ENCODE results near the gene KLRC1. TPM values are rescaled to one million over a fixed set of nuclear protein-coding genes. Genes with fewer than 3 reads are reported as not detected.
"Not testable (repeated sequence)": the region's sequence is repeated elsewhere in the genome, so short reads cannot be mapped to it uniquely, and the experiment has no call there.

KLRC1 gene
- total RNA-seq, 1 donor from 2014 or later, result not detected

DNA sequence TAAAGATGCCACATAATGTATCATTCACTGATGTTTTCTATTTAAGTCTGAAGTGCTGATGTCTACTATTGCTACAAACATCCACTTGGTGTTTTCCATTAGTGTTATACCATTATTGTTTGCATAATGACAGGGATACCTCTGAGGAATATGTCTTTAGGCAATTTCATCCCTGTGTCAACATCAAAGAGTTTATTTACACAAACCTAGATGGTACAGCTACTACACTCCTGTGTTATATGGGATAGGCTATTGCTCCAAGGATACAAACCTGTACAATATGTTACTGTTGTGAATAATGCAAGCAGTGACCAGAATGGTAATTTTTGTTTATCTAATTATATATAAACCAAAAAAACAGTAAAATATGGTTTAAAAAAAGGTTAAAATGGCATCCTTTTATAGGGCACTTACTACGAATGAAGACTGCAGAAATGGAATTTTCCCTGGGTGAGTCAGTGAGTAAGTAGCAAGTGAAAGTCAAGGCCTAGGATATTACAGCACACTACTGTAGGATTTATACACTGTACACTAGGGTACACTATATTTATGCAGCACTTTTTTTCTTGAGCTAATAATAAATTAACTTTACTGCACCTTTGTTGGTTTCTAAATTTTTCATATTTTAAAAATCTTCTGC lies 28.8 kb downstream of the KLRC1 start:
- DNase-seq (ENCODE audit: low spot score in 2 of 2); FAIRE-seq: not testable (repeated sequence)

DNA sequence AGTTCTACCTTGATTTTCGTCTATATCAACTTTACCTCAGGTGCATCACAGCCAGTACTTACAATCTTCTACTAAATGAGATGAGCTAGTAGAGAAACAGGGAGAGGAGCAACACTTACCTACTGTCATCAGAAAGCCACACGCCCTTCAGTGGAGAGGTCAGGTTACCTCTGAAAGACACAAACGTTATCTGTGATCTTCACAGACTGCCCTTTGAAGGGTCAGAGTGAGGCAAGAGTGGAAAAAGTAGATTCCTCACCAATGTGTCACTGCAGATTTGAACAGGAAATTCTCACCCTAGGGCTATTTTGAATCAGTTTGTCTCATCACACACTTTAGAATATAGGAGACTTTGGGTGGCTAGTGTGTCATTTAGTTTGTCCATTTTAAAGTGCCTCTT lies 31.0 kb downstream of the KLRC1 start:
- FAIRE-seq, result not testable (repeated sequence)

DNA sequence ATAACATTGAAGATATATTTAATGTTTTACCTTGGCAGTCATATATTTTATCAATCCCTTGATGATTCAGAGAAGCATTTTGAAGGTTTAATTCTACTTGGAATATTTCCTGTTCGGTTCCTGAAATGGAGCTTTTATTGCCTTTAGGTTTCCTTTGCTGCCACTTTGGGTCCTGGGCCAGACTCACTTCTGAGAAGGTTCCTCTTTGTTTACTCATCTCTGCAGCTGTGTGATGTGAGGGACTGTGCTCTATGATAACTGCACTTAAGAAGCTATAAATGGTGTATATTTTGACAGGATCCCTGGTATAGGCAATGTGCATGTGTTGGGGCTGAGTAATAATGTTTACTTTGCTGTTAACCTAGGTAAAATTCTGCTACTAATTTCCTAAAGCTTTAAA lies 32.8 kb downstream of the KLRC1 start, which contains the start of gene KLRC3:
KLRC3 (minus strand) TSS at position 262 of the 400 bp plus-strand sequence; CDS start at position 217, 45 bp downstream.
- DNase-seq (ENCODE audit: low spot score in 2 of 2); FAIRE-seq: not testable (repeated sequence)

More for the DNA sequence above, 31.0 kb downstream of the KLRC1 start:
- DNase-seq (ENCODE audit: low spot score in 2 of 2), result not testable (repeated sequence)

DNA sequence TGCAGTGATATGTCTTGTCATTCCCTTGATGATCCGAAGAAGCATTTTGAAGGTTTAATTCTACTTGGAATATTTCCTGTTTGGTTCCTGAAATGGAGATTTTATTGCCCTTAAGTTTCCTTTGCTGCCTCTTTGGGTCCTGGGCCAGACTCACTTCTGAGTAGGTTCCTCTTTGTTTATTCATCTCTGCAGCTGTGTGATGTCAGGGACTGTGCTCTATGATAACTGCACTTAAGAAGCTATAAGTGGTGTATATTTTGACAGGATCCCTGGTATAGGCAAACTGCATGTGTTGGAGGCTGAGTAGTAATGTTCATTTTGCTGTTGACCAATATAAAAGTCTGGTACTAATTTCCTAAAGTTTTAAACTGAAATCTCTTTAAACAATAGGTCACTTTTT lies 43.8 kb downstream of the KLRC1 start, which contains the start of gene KLRC4:
KLRC4 (minus strand) TSS at position 366 of the 400 bp plus-strand sequence; CDS start at position 184, 182 bp downstream.
- DNase-seq (ENCODE audit: low spot score in 2 of 2) (no peak), FAIRE-seq (no peak)

DNA sequence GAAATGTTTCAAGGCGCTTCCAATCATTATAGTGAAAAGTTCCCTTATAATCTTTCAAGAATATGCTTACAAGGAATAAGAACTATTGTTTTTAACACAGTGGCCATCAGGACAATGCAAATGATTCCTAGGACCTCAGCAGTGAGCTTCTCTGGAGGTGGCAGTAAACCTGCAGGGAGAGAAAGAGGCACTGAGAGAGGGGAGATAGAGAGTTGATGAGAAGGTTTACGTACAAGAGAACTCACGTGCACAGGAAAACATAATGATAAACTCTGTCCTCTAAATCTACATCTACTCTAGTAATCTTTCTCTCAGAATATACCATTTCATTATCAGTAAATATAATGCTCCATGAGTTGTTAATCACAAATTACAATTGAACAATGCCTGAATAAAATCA lies 44.3 kb downstream of the KLRC1 start:
- FAIRE-seq, result no peak
- DNase-seq (ENCODE audit: low spot score in 2 of 2), result no peak

DNA sequence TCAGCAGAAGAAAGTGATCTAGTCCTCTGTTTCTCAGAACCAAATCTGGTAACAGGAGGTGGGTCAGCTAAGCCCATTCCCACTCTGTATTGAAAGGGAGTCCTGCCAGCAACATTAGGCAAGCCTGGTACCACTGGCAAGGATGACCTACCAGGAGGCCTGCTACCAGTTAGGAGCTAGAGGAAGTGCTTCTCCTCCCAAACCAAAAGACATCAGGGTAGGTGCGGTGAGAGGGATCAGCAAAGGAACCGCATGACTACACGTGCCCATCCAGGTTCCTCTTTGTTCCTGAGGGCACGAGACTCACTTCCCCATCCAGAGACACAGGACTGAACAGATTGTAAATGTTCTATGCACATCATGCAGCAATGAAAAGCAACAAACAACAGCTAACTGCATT lies 46.5 kb downstream of the KLRC1 start:
- DNase-seq (ENCODE audit: low spot score in 2 of 2), result no peak
- no peak for FAIRE-seq

DNA sequence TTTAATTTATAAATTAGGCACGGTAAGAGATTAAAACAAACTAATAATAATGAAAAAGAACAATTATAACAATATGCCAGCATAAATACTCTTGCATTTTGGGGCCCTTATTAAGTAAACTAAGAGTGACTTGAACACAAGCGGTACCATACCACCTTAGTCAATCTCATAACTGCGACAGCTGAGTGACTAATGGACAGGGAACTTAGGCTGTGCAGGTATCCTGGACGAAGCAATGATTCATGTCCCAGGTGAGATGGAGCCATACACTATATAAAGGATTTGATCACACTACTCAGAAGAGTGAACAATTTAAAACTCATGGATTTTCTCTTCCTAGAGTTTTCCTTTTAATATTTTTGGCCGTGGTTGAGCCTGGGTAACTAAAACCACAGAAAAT lies 47.9 kb downstream of the KLRC1 start:
- no peak for DNase-seq (ENCODE audit: low spot score in 2 of 2)
- FAIRE-seq, result no peak

DNA sequence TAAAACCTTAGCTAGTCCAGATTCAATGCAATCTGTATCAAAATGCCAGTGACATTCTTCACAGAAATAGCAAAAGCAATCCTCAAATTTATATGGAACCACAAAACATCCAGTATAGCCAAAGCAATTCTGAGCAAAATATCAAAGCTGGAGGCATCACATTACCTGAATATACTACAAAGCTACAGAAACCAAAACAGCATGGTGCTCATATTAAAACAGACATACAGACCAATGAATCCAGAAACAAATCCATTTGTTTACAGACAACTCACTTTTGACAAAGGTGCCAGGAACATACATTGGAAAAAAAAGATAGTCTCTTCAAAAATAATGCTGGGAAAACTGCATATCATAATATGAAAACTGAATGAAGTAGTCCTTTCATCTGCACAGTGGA lies 48.4 kb downstream of the KLRC1 start:
- no peak for DNase-seq (ENCODE audit: low spot score in 2 of 2)
- no peak for FAIRE-seq

DNA sequence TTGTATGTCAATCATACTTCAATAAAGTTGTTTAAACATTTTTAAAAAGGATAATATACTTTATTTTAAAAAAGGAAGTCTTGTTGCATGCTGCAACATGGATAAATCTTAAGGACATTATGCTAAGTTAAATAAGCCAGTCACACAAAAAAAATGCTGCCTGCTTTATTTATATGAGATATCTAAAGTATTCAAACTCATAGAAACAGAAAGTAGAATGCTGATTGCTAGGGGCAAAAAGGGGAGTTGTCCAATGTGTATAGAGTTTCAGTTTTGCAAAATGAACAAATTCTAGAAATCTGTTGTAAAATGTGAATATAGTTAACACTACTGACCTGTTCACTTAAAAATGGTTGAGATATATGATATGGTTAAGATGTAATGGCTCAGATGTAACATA lies 52.3 kb downstream of the KLRC1 start:
- FAIRE-seq, result no peak
- DNase-seq (ENCODE audit: low spot score in 2 of 2), result no peak

DNA sequence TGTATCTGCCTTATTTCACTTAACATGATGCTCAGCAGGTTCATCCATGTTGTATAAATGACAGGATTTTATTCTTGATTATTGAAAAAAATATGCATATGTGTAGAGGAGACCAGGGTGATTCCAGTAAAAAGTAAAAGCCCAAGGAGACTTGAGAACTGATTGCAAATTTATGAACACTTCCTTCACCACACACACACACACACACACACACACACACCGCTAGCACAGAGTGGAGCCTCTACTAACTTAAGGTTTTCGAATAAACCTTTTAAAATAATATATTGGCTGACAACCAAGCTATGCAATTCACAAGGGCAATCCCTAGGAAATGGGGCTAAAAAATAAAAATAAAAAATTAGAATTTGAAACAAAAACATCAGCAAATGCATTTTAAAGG lies 55.0 kb downstream of the KLRC1 start:
- FAIRE-seq (no peak), DNase-seq (ENCODE audit: low spot score in 2 of 2) (no peak)

DNA sequence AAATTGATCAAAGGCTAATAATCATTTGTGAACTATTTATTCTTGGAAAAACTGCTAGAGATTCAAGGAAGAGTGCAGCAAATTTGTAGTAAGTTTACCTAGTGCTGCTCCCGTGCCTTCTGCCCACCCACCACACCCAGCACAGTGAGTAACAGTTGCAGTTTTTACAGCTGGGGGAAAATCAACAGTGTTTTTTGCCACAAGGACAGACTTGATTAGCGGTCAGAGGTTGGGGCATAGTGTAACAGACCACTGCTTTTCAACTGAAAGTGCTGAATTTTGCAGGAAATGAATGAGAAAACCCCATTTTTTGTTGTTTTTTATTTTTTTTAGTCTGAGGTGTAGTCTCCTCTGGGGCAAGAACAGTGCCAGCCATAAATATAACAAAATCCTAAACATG lies 55.9 kb downstream of the KLRC1 start:
- FAIRE-seq (no peak), DNase-seq (ENCODE audit: low spot score in 2 of 2) (no peak)

DNA sequence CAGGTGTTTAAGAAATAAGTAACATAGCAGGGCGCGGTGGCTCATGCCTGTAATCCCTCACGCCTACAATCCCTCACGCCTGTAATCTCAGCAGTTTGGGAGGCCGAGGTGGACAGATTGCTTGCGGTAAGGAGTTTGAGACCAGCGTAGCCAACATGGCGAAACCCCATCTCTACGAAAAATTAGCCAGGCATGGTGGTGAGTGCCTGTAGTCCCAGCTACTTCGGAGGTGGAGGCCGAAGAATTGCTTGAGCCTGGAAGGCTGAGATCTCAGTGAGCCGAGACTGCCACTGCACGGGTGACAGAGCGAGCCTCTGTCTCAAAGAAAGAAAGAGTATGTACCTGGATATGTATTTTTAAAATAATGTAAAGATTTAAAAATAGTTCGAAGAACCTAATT lies 57.0 kb downstream of the KLRC1 start:
- DNase-seq (ENCODE audit: low spot score in 2 of 2); FAIRE-seq: not testable (repeated sequence)

Other genes with a start within 250 kb of the KLRC1 start
- 44.8 TPM for gene GABARAPL1, start 240.5 kb downstream of the KLRC1 start, total RNA-seq
- under 0.01 TPM for gene KLRD1, start 145.5 kb downstream of the KLRC1 start, total RNA-seq
- 0.82 TPM for gene KLRK1, start 63.3 kb downstream of the KLRC1 start, total RNA-seq
- gene KLRC4, start 43.6 kb downstream of the KLRC1 start, total RNA-seq, result not detected
- 2.9 TPM for gene KLRC3, start 32.8 kb downstream of the KLRC1 start, total RNA-seq
- 2.0 TPM for gene KLRC2, start 17.4 kb downstream of the KLRC1 start, total RNA-seq
- 1.6 TPM for gene EIF2S3B, start 52.5 kb upstream of the KLRC1 start, total RNA-seq
- 18.3 TPM for gene MAGOHB, start 160.2 kb upstream of the KLRC1 start, total RNA-seq
- gene STYK1, start 220.7 kb upstream of the KLRC1 start, total RNA-seq, result 2.9 TPM

All from frontal cortex (tissue), 4 donors.